HCT116 (cell line): ENCODE data around the gene BTG1.

Source experiments
- CTCF ChIP-seq, 3 experiments: fragments of 200-600 bp in 1 of 3; sonication (generic) in 1 of 3; IDR thresholded peaks in 2 of 3; conservative IDR thresholded peaks in 1 of 3; 2 replicates each; pipeline ENCODE4 v1.5.1; 2012 to 2017; ENCODE audit warnings: low read depth in 2 of 3, low read length in 2 of 3, antibody characterized with exemption in 1 of 3, borderline replicate concordance in 1 of 3, control low read depth in 1 of 3, mild to moderate bottlenecking in 1 of 3, mixed read lengths in 1 of 3, mixed run types in 1 of 3, moderate library complexity in 1 of 3; ENCODE audit not compliant: insufficient read depth in 1 of 3
- ELF1 ChIP-seq: IDR thresholded peaks from 2 replicates; pipeline ENCODE4 v1.6.1; 2012; ENCODE audit warnings: low read depth, borderline replicate concordance
- EZH2 ChIP-seq: fragments of 200-600 bp; sonication (generic); IDR thresholded peaks from 2 replicates; pipeline ENCODE4 v1.6.1; 2017; ENCODE audit warnings: antibody characterized with exemption, mixed run types
- POLR2A ChIP-seq: IDR thresholded peaks from 2 replicates; pipeline ENCODE4 v1.7.0; 2011; ENCODE audit warnings: borderline replicate concordance; ENCODE audit not compliant: insufficient read depth, insufficient read length; ENCODE audit errors: extremely low read depth
- SIN3A ChIP-seq: IDR thresholded peaks from 2 replicates; pipeline ENCODE4 v1.6.1; 2012; ENCODE audit warnings: low read depth
- TCF7L2 ChIP-seq: IDR thresholded peaks from 2 replicates; pipeline ENCODE4 v1.7.0; 2011; ENCODE audit warnings: borderline replicate concordance, inconsistent platforms; ENCODE audit not compliant: insufficient read depth, insufficient read length; ENCODE audit errors: extremely low read depth
- YY1 ChIP-seq: IDR thresholded peaks from 2 replicates; pipeline ENCODE4 v1.6.1; 2011; ENCODE audit warnings: low read length, low read depth, moderate library complexity, mild to moderate bottlenecking; ENCODE audit not compliant: insufficient replicate concordance; ENCODE audit errors: extremely low read depth
- ZNF274 ChIP-seq: fragments of 200-500 bp; sonication (Bioruptor generic); IDR thresholded peaks from 2 replicates; pipeline ENCODE4 v1.6.1; 2014; ENCODE audit warnings: mild to moderate bottlenecking, low read depth, low read length, inconsistent platforms

- TF ChIP-seq CTCF (IDR thresholded peaks at IDR 0.05 in 2 of 3, conservative IDR thresholded peaks at IDR 0.05 in 1 of 3; ENCODE audit: borderline replicate concordance in 1 of 3, insufficient read depth in 1 of 3, low read depth in 2 of 3, low read length in 2 of 3) (no peak), EZH2 (no peak), SIN3A (no peak), ELF1 (no peak), TCF7L2 (no peak), YY1 (no peak), POLR2A (no peak), ZNF274 (no peak)
Measured at GRCh38 chr12:92156139-92156538, 10.5 kb upstream of the BTG1 start.
